Activated CD4-positive, alpha-beta T cell treated with anti-CD3 and anti-CD28 coated beads, Interleukin-2, amount 50 U/mL, for 48 hours (primary cell): ENCODE results near the gene CHRM4.

Source experiments
- DNase-seq, 2 experiments: peaks; one replicate each; pipeline ENCODE4 v3.0.0-alpha.2; 2020

The CHRM4 gene

DNA sequence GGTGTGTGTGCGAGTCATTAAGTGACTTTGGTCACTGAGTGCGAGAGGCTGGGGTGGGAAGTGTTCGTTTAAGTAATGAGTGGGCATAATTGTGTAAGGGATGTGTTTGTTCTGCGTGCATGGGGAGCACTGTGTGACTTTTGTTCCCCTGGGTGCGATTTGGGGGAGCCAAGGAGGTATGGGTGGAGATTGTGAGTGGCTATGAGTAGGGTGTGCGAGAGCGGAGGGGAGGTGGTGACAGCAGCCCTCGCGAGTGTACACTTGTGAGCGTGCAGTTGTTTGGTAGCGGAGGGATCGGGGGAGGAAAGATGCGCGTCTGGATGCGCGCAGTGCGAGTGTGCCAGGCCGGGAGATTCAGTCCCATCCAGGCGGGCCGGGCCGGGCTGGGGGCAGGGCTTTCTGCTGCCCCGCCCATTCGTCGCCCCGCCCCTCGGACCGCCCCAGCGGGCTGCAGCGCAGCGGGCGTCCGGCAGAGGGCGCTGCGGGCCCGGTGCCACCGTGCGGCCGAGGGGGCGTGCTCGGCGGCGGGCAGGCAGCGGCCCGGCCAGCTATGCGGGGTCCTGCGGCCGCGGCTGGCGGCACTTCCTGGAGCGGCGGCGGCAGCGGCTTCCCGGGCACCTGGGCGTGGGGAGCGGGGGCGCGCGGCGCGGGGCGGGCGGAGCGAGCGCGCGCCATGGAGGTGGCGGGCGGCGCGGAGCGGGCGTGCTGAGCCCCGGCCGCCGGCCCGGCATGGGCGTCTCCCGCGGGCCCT, 44.5 kb downstream of the CHRM4 start, which contains the start of gene DGKZ:
DGKZ (plus strand) TSS at position 578 of the 751 bp plus-strand sequence. CDS start 197 bp downstream, outside the sequence.
- peak; percentile 81 to 85 for DNase-seq

- DNase-seq = peak; percentile 48 to 56
Measured at GRCh38 chr11:46345881-46346484, 45.6 kb downstream of the CHRM4 start.

DNA sequence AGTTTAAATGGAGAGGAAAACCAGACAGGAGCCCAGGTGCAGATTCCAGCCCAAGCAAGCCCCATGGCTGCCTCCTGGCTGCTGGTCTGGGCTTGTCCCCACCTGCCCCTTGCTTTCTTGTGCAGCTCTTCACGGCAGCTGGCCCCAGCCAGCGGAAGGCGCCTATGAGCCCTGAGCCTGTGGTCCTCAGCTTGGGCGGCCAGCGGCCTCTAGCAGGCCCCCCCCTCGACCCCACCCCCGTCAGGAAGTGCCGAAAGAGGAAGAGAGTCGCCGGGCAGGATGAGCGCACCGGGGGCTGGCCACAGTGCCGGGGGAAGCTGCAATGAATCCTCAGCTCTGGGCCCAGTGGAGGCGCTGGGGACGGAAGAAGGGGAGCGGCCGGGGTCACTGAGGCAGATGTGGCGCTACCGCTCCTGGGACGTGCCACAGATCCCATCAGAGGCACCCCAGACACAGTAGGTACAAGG, 46.4 kb downstream of the CHRM4 start:
- DNase-seq = peak in 1 of 2 experiments; percentile 42

GRCh38 chr11:46343520-46343919, 48.1 kb downstream of the CHRM4 start:
- no peak for DNase-seq

GRCh38 chr11:46342239-46342638, 49.3 kb downstream of the CHRM4 start:
- no peak for DNase-seq

GRCh38 chr11:46341454-46341853, 50.1 kb downstream of the CHRM4 start:
- DNase-seq = no peak

- no peak for DNase-seq
Measured at GRCh38 chr11:46339816-46340215, 51.8 kb downstream of the CHRM4 start.

DNA sequence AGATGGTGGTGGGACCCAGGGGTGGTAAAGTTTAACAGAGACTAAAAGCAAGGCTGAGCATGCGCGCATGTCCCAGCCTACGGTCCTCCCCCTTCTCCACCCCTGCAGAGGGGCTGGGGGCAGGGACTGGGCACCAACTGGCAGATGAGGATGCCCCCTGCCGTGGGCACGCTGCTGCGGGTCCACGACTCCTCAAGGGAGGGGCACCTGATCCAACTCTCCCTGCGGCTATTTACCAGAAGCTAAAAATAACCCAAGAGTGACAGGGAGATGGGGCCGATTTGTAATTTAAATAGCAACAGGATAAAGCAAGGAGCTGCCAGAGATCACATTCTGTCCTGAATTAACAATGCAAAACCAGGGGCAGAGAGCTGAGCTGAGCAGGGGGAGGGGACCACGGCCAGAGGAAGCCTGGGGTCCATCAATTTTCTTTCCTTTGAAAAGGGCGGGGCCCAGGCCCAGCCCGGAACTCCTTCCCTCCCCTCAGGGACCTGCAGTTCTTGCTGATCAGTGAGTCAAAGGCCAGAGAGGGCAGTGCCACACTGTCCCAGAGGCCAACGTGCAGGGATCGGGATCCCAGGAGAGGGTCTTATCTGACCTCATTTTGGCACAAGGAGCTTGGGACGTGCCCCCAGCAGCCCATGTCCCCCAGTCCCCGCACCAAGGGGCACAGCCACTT, 52.4 kb downstream of the CHRM4 start:
- no peak for DNase-seq

- no peak for DNase-seq
Measured at GRCh38 chr11:46338636-46338987, 53.0 kb downstream of the CHRM4 start.

DNA sequence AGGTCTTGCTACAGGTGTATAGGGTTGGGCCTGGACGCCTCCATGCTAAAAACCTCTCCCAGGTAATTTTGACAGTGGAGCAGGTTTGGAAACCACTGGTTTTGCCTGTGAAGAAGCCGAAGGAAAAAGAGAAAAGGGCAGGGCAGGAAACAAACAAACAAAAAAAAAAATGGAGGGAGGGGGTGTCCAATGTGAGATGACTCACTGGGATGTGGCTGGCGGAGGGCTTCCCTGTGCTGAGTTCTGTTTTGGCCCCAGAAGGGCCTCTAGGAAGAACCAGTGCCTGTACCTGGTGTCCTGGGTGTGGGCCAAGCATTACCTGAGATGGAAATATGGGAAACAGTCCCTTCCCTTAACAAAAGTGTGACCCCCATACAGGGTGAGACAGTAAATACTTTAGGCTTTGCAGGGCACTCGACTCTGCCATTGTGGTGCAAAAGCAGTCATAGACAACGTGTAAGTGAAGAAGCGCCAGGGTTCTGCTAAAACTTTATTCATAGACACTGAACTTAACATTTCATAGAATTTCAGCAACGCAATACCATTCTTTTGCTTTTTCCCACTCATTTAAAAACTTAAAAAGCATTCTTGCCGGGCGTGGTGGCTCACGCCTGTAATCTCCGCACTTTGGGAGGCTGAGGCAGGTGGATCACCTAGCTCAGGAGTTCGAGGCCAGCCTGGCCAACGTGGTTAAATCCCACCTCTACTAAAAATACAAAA, 53.8 kb downstream of the CHRM4 start:
- DNase-seq = no peak

- no peak for DNase-seq
Measured at GRCh38 chr11:46336563-46337180, 54.9 kb downstream of the CHRM4 start.

DNA sequence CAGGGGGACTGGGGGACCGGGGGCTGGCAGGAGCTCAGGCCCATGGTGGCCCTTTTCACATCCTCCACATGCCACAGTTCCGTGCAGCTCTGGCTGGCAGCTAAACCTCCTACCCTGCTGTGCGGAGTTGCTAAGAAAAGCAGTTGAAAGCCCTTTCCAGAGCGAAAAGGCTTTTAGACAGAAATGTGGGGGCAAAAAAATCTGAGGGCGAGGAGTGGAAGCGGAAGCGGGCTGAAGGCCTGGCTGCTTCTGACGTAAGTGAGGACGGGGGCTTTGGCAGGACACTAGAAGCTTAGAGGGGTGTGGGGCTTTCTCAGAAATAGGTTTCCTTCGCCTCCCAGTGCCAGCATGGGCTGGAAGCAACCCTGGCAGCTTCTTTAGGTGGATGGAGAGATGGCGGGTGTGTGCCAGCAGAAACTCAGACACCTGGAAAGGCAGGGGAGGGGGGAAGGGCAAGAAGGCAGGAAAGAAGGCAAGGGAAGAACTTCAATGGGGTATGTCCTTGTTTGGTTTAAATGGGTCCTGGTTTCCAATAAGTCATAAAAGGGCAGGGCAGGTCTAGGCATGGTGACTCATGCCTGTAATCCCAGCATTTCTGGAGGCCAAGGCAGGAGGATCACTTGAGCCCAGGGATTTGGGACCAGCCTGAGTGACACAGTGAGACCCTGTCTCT, 55.5 kb downstream of the CHRM4 start:
- DNase-seq = no peak

DNA sequence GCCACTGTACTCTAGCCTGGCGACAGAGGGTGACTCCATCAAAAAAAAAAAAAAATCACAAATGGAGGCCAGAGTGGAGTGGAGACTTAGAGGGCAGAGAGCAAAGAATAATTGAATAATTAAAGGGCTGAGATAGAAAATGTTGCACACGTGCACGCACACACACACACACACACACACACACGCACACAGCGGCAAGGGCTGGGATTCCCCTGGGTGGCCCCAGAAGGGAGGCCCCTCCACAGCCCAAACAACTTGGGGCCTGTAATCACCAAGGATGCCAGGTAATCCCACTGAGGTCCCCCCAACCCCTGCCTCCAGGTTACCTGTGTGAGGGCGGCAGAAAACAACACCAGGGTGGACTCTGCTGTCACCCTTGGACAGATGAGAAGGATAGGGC, 56.3 kb downstream of the CHRM4 start:
- DNase-seq = no peak

DNA sequence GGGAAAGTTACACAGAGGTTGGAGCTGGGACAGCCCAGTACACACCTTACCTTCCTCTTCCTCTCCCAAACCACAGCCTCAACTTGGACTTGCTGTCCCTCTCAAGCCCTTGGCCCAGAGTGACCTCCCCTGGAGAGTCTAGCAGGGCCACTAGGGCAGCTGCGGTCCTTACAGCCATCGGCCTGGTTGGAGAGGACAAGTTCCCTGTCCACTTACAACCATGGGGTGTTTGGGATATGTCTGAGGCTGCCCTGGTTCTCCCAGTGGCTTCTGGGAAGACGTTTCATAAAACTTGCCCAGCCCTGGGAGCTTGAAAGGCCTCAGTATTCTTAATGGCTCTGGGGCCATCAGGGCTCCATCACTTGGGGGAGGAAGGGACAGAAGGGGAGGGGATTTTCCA, 57.4 kb downstream of the CHRM4 start:
- no peak for DNase-seq
